A549 (cell line): ENCODE measurements around the gene GMNC.

ENCODE experiments used
- JUNB ChIP-seq: fragments of >200 bp; sonication (Bioruptor Twin); formaldehyde crosslinking; IDR thresholded peaks from 2 replicates; pipeline ENCODE4 v1.6.1; 2016
- RCOR1 ChIP-seq: fragments of 150-350 bp; IDR thresholded peaks from 2 replicates; pipeline ENCODE4 v1.6.1; 2014; ENCODE audit warnings: antibody characterized with exemption, low read length, low read depth
- TF ChIP-seq, protein P1 (sequence below): fragments of >200 bp; sonication (Bioruptor Twin); formaldehyde crosslinking; IDR thresholded peaks from 3 replicates; pipeline ENCODE4 v1.5.1; 2016

DNA sequence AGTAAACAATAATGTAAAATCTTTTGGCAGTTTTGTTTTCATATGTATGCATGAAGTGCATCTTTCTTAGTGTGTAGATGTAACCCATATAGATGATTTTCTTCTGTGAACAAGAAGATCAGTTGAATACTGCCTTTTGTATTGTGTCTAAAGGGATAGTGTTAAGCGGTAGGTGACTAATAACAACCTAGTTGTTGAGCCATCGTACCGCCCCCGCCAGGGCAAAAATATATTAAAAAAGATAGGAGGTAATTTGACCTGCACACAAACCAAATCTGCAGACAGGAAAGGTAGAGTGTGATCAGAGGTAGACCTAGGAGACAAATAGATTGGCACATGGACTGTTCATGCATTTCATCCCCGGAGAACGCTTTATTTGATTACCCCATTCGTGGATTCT lies 3.3 kb upstream of the GMNC start:
- TF ChIP-seq, protein P1, sequence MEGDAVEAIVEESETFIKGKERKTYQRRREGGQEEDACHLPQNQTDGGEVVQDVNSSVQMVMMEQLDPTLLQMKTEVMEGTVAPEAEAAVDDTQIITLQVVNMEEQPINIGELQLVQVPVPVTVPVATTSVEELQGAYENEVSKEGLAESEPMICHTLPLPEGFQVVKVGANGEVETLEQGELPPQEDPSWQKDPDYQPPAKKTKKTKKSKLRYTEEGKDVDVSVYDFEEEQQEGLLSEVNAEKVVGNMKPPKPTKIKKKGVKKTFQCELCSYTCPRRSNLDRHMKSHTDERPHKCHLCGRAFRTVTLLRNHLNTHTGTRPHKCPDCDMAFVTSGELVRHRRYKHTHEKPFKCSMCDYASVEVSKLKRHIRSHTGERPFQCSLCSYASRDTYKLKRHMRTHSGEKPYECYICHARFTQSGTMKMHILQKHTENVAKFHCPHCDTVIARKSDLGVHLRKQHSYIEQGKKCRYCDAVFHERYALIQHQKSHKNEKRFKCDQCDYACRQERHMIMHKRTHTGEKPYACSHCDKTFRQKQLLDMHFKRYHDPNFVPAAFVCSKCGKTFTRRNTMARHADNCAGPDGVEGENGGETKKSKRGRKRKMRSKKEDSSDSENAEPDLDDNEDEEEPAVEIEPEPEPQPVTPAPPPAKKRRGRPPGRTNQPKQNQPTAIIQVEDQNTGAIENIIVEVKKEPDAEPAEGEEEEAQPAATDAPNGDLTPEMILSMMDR: no peak; the same call in 2 of the 3 replicates
- TF ChIP-seq JUNB: no peak
- TF ChIP-seq RCOR1: no peak
